Right lobe of liver (tissue), 6 donors: Measurements from ENCODE around the gene RAB8B. TPM values are rescaled to one million over a fixed set of nuclear protein-coding genes. Genes with fewer than 3 reads are reported as not detected.
A peak's percentile ranks its signal among the peaks of the same experiment; 100 is the strongest.

Experiments used
- ATAC-seq, 4 donors: fragments of 200-7000 bp; cut with Tn5 transposase; one replicate each; pipeline ENCODE4 v1.9.1; 2020; ENCODE audit warnings: mild to moderate bottlenecking in 4 of 4, moderate library complexity in 4 of 4
- DNase-seq, 3 donors: peaks; one replicate each; pipeline ENCODE4 v3.0.0-alpha.2; 2020
- H3K27ac ChIP-seq, 3 donors: fragments of 200-600 bp; one replicate each; pipeline ENCODE4 v1.8.0; 2022
- H3K27me3 ChIP-seq, 2 donors: fragments of 200-600 bp; one replicate each; pipeline ENCODE4 v1.8.0; 2022
- H3K36me3 ChIP-seq, 4 donors: fragments of 200-600 bp; sonication (generic) in 1 of 4; one replicate each; pipeline versions ENCODE4 v1.5.1 to v1.8.0; 2017 to 2022; ENCODE audit warnings: control low read depth in 1 of 4
- H3K4me1 ChIP-seq, 4 donors: fragments of 200-600 bp; sonication (generic) in 1 of 4; one replicate each; pipeline versions ENCODE4 v1.5.1 to v1.8.0; 2017 to 2022; ENCODE audit warnings: control low read depth in 1 of 4
- H3K4me3 ChIP-seq, 3 donors: fragments of 200-600 bp; one replicate each; pipeline ENCODE4 v1.8.0; 2022
- H3K9me3 ChIP-seq, 4 donors: fragments of 200-600 bp; sonication (generic) in 1 of 4; one replicate each; pipeline versions ENCODE4 v1.5.1 to v1.8.0; 2017 to 2022; ENCODE audit warnings: control low read depth in 1 of 4
- POLR2A ChIP-seq: fragments of 450-650 bp; IDR thresholded peaks from one replicate; pipeline ENCODE4 v1.6.1; 2017; ENCODE audit warnings: antibody characterized with exemption, mild to moderate bottlenecking
- whole genome bisulfite sequencing: methylation state at CpG from one replicate; pipeline ENCODE4 v1.1.6; 2018; ENCODE audit warnings: low coverage, low lambda C conversion rate; ENCODE audit not compliant: insufficient coverage; ENCODE audit errors: missing lambda C conversion rate; 5-methylcytosine and 5-hydroxymethylcytosine counted together
- intact Hi-C, 2 donors: fragments of 100-400 bp; cut with DNase I; formaldehyde crosslinking; loops; one replicate each; pipeline versions ENCODE4 v1.11.2 to v1.14.1; 2022
- total RNA-seq, 6 experiments: library from RNA; depleted of rRNA in 2 of 6; stranded (reverse); fragments of >200 nt in 2 of 6; fragmentation: NEBNext Ultra II Directional in 3 of 6; extraction: Animal tissue kit (Norgen Biotek cat#: 25700) in 3 of 6; gene quantifications; one replicate each; pipeline versions ENCODE4 v1.1.0 to v1.2.4, GENCODE V29; 2016 to 2023
- TF ChIP-seq, protein P1 (sequence below), 4 donors: fragments of 200-600 bp in 3 of 4; fragments of 450-650 bp in 1 of 4; IDR thresholded peaks; one replicate each; pipeline versions ENCODE4 v1.5.1 to v1.8.0; 2016 to 2022; ENCODE audit warnings: antibody characterized with exemption in 4 of 4, mild to moderate bottlenecking in 2 of 4
- donor health status: DM: no; HTN: yes; CAD: no.
- donor health status: DM: no; HTN: no; CAD: no.
- donor health status: DM: no; HTN: no; CAD: no.
- donor health status: DM: no; HTN: yes; CAD: no.
- donor health status: DM: no; HTN: yes; CAD: no.

The RAB8B gene
- total RNA-seq, 6 experiments from 2014 or later: 5.8 to 50.7 (median 14.3) TPM

DNA sequence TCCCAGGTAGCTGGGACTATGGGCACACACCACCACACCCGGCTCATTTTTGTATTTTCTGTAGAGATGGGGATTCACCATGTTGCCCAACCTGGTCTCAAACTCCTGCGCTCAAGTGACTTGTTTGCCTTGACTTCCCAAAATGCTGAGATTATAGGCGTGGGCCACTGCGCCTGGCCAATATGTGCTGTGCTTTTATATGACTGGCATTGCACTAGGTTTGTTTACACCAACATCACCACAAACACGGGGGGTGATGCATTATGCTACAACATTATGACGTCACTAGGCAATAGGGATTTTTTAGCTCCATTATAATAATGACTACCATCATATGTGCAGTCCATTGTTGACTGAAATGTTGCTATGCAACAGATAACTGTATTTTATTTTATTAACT is 94.9 kb downstream of the RAB8B start:
- H3K27me3 ChIP-seq: no peaks in the 10 kb centered on the region
- no peak overlapping the region for H3K27ac ChIP-seq
- intact Hi-C loops: no loop called here
- no peaks in the 10 kb centered on the region for H3K36me3 ChIP-seq
- no peak for TF ChIP-seq POLR2A
- TF ChIP-seq, protein P1, sequence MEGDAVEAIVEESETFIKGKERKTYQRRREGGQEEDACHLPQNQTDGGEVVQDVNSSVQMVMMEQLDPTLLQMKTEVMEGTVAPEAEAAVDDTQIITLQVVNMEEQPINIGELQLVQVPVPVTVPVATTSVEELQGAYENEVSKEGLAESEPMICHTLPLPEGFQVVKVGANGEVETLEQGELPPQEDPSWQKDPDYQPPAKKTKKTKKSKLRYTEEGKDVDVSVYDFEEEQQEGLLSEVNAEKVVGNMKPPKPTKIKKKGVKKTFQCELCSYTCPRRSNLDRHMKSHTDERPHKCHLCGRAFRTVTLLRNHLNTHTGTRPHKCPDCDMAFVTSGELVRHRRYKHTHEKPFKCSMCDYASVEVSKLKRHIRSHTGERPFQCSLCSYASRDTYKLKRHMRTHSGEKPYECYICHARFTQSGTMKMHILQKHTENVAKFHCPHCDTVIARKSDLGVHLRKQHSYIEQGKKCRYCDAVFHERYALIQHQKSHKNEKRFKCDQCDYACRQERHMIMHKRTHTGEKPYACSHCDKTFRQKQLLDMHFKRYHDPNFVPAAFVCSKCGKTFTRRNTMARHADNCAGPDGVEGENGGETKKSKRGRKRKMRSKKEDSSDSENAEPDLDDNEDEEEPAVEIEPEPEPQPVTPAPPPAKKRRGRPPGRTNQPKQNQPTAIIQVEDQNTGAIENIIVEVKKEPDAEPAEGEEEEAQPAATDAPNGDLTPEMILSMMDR (IDR thresholded peaks at IDR 0.05): no peak
- 100% methylated on average over 4 of the region's 6 CpGs for WGBS
- H3K4me3 ChIP-seq: no peak overlapping the region
- H3K9me3 ChIP-seq: no peaks in the 10 kb centered on the region
- no peaks in the 10 kb centered on the region for H3K4me1 ChIP-seq
- DNase-seq (no peak), ATAC-seq (no peak)

DNA sequence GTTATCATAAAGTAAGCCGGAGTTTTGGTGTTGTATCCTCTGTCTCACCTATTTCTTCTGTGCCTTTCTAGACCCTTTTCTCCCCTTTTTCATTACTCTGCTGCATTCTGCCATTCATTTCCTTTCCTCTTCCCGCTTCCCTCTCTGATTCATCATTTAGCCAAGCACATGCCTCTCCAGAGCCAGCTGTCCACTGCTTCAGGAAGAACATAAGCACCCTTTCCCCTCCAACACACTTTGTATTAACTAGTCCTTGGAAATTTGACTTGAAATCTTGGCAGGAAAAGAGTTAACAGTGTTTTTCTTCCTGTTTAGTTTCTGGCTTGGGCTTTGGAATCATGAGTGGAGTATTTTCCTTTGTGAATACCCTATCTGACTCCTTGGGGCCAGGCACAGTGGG is 97.7 kb downstream of the RAB8B start:
- H3K36me3 ChIP-seq: no peaks in the 10 kb centered on the region
- no peak for DNase-seq
- no peak overlapping the region for H3K27ac ChIP-seq
- H3K4me3 ChIP-seq: no peak overlapping the region
- intact Hi-C loops: no loop called here
- no peaks in the 10 kb centered on the region for H3K4me1 ChIP-seq
- no peaks in the 10 kb centered on the region for H3K9me3 ChIP-seq
- WGBS: 76% methylated on average over 2 of the region's 2 CpGs
- no peak for ATAC-seq
- no peaks in the 10 kb centered on the region for H3K27me3 ChIP-seq
- TF ChIP-seq POLR2A: no peak
- TF ChIP-seq, protein P1 (IDR thresholded peaks at IDR 0.05): no peak

DNA sequence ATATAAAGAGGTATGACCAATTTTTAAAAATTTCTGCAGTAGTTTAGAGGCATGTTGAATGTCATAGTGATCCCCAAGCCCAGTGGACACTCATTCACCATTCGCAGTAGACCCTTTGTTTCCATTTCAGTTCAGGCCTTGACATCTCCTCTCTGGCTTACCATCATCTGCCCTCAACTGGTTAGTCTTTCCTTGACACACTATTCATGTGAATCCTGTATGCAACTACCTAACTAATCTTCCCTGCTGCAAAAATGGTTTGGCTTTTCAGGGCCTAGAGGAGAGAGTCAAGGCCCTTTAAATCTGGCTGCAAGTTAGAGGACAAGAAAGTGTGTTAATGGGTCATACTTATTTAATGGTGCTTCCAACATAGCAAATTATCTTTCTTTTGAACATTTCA is 98.9 kb downstream of the RAB8B start:
- Histone ChIP-seq H3K4me1 (no peaks in the 10 kb centered on the region), H3K36me3 (no peaks in the 10 kb centered on the region), H3K27me3 (no peaks in the 10 kb centered on the region), H3K4me3 (no peak overlapping the region), H3K9me3 (no peaks in the 10 kb centered on the region), H3K27ac (no peak overlapping the region)
- DNase-seq: no peak
- ATAC-seq: peak in 2 of 4 donors; percentile 20 to 23
- no peak for TF ChIP-seq POLR2A
- TF ChIP-seq, protein P1 (IDR thresholded peaks at IDR 0.05): no peak
- intact Hi-C loops: no loop called here
- WGBS: 63% methylated on average over 1 of the region's 1 CpG

DNA sequence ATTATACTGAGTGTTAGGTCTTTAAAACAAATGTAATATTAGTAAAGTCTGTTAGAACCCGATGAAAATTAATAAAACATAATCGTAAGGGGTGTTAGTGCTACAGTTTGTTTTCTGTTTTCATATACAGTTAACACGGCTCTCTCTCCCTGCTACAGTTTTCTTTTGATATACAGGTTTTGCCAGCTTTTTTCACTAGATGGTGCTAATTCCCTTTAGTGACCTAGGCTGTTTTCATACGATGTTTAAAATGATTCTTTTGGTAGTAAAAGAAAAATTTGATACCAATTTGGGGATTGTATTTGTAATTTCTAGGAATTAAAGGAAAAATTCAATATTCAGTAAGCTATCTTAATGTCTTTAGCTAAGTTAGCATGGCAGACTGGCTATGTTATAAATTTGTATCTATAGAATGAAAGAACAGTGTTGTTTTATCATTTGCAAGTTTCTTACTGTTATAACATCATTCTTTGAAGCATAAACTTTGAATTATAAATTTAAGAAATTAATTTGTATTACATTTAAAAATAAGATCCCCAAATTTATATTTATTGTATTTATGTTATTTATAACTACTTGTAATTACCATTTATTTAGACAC is 99.5 kb downstream of the RAB8B start:
- no peaks in the 10 kb centered on the region for H3K36me3 ChIP-seq
- TF ChIP-seq POLR2A: no peak
- TF ChIP-seq, protein P1 (IDR thresholded peaks at IDR 0.05): peak; percentile 66 to 74 (median 70)
- H3K27me3 ChIP-seq: no peaks in the 10 kb centered on the region
- intact Hi-C loops: no loop called here
- DNase-seq: no peak
- ATAC-seq: peak; percentile 78 to 86 (median 83)
- H3K4me3 ChIP-seq: no peak overlapping the region
- WGBS: 1% methylated on average over 4 of the region's 4 CpGs
- H3K27ac ChIP-seq: no peak overlapping the region
- H3K9me3 ChIP-seq: no peaks in the 10 kb centered on the region
- H3K4me1 ChIP-seq: no peaks in the 10 kb centered on the region

DNA sequence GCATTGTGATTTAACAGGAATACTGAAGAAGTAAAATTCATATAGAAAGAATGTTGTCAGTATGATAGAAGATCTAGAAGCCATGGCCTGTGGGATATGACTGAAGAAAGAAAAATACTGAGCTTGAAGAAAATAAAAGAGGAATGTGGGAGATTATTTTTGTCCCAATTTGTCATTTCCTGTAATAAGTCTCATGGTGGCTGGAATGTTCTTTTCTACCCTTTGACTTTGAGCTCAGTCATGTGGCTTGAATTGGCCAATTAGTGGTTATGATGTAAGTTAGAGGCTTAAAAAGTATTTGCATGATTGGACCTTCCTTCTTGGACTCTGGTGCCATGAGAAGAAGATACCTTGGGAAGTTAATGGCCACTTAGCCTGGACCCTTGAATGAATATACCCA is 102.1 kb downstream of the RAB8B start:
- ATAC-seq: peak in 1 of 4 donors; percentile 16
- Histone ChIP-seq H3K4me1 (no peaks in the 10 kb centered on the region), H3K36me3 (no peaks in the 10 kb centered on the region), H3K27ac (peak overlapping the region in 1 of 3 donors; percentile 38), H3K27me3 (no peaks in the 10 kb centered on the region), H3K9me3 (no peaks in the 10 kb centered on the region), H3K4me3 (no peak overlapping the region)
- DNase-seq: no peak
- intact Hi-C loops: loop anchor here in 1 of 2 donors (5.0 kb wide), 1 partner anchor 111 kb away; no protein-coding TSS in a partner anchor
- no peak for TF ChIP-seq POLR2A
- TF ChIP-seq, protein P1 (IDR thresholded peaks at IDR 0.05): no peak
